K562 (cell line): ENCODE results near the gene EEF1A1. TPM values are rescaled to one million over a fixed set of nuclear protein-coding genes. Genes with fewer than 3 reads are reported as not detected.

Experiments
- CHCHD3 ChIP-seq: fragments of 250-450 bp; sonication (Bioruptor Pico); IDR thresholded peaks from 2 replicates; pipeline ENCODE4 v2.1.2; 2022; ENCODE audit warnings: mild to moderate bottlenecking
- ETS2 ChIP-seq: IDR thresholded peaks from 2 replicates; pipeline ENCODE4 v1.6.1; 2016; ENCODE audit warnings: borderline replicate concordance, missing genetic modification characterization, mild to moderate bottlenecking, moderate library complexity, missing compliant biosample characterization; ENCODE audit not compliant: poor library complexity, severe bottlenecking
- JUN ChIP-seq, 2 experiments: sonication (generic) in 1 of 2; formaldehyde crosslinking in 1 of 2; IDR thresholded peaks; 2 replicates each; pipeline versions ENCODE4 v1.6.1 to v1.8.0; 2012 to 2022; ENCODE audit warnings: borderline replicate concordance in 2 of 2, mild to moderate bottlenecking in 2 of 2, improper control_type of control experiment in 1 of 2, low read depth in 1 of 2, low read length in 1 of 2, missing genetic modification reagents in 1 of 2
- MCM7 ChIP-seq, 2 experiments: fragments of 450-650 bp; IDR thresholded peaks; 2 replicates each; pipeline ENCODE4 v1.6.1; 2016 to 2018
- NFE2L1 ChIP-seq: fragments of 450-650 bp; IDR thresholded peaks from 2 replicates; pipeline ENCODE4 v1.6.1; 2016; ENCODE audit warnings: missing genetic modification characterization, low read depth, mild to moderate bottlenecking, missing compliant biosample characterization, moderate library complexity, borderline replicate concordance
- PTTG1 ChIP-seq: fragments of 450-650 bp; IDR thresholded peaks from 2 replicates; pipeline ENCODE4 v1.6.1; 2016; ENCODE audit warnings: low read depth, mild to moderate bottlenecking, missing genetic modification characterization, missing compliant biosample characterization
- ZNF140 ChIP-seq: fragments of 250-450 bp; sonication (Bioruptor Pico); IDR thresholded peaks from 2 replicates; pipeline ENCODE4 v1.8.0; 2021; ENCODE audit warnings: moderate library complexity, mild to moderate bottlenecking, inconsistent platforms
- ZNF232 ChIP-seq: sonication (generic); formaldehyde crosslinking; IDR thresholded peaks from 2 replicates; pipeline ENCODE4 v1.8.0; 2022; ENCODE audit warnings: mild to moderate bottlenecking, missing genetic modification reagents
- polyA plus RNA-seq, 8 experiments: library from polyadenylated mRNA; depleted of rRNA in 4 of 8; stranded (reverse) in 5 of 8; unstranded in 3 of 8; fragments of >200 nt; fragmentation: Nextera tagmentation in 2 of 8; fragmentation: Illumina TruSeq in 1 of 8; extraction: Ambion mirVana in 2 of 8; extraction: Trizol in 1 of 8; gene quantifications; 2 replicates each; pipeline versions ENCODE4 v1.2.1 to v1.2.3, GENCODE V29; 2011 to 2014; ENCODE audit warnings: inconsistent platforms in 1 of 8, missing spikeins in 1 of 8
- total RNA-seq, 7 experiments: library from RNA; depleted of rRNA in 6 of 7; stranded (reverse); fragments of >200 nt in 6 of 7; fragmentation: Illumina TruSeq in 2 of 7; extraction: Trizol in 2 of 7; gene quantifications; 2 replicates each; pipeline versions ENCODE4 v1.2.1 to v1.2.3, GENCODE V29; 2011 to 2021; ENCODE audit warnings: low replicate concordance in 1 of 7
- TF ChIP-seq, protein P1 (sequence below): fragments of 450-650 bp; formaldehyde crosslinking; IDR thresholded peaks from 2 replicates; pipeline ENCODE4 v1.4.0; 2020; ENCODE audit warnings: mild to moderate bottlenecking, mixed read lengths
- TF ChIP-seq, protein P2 (sequence below): fragments of 250-450 bp; sonication (Bioruptor Pico); IDR thresholded peaks from 2 replicates; pipeline ENCODE4 v1.8.0; 2022; ENCODE audit warnings: inconsistent platforms, mild to moderate bottlenecking, moderate library complexity, borderline replicate concordance
- TF ChIP-seq, protein P3 (sequence below): fragments of 250-450 bp; sonication (Bioruptor Pico); IDR thresholded peaks from 2 replicates; pipeline ENCODE4 v1.9.0; 2021; ENCODE audit warnings: mild to moderate bottlenecking, inconsistent platforms
- TF ChIP-seq, protein P4 (sequence below), 2 experiments: IDR thresholded peaks; 2 replicates each; pipeline ENCODE4 v1.6.1; 2011; ENCODE audit warnings: borderline replicate concordance in 1 of 2, control low read depth in 1 of 2, low read depth in 1 of 2, low read length in 1 of 2, mild to moderate bottlenecking in 1 of 2, mixed read lengths in 1 of 2, moderate library complexity in 1 of 2; ENCODE audit not compliant: insufficient read depth in 1 of 2, insufficient read length in 1 of 2, poor library complexity in 1 of 2, severe bottlenecking in 1 of 2; ENCODE audit errors: extremely low read depth in 1 of 2
- TF ChIP-seq, protein P5 (sequence below): fragments of 450-650 bp; formaldehyde crosslinking; IDR thresholded peaks from 2 replicates; pipeline ENCODE4 v1.4.0; 2022; ENCODE audit warnings: missing genetic modification characterization
- TF ChIP-seq, protein P6 (sequence below): fragments of 450-650 bp; IDR thresholded peaks from 2 replicates; pipeline ENCODE4 v1.7.0; 2016; ENCODE audit warnings: borderline replicate concordance

Gene EEF1A1
- total and polyA plus RNA-seq, 9 of the 15 experiments (the other 6 are each of a cell fraction or from before 2014, with no cell fraction given): 6,453 to 17,323 (median 11,082) TPM

DNA sequence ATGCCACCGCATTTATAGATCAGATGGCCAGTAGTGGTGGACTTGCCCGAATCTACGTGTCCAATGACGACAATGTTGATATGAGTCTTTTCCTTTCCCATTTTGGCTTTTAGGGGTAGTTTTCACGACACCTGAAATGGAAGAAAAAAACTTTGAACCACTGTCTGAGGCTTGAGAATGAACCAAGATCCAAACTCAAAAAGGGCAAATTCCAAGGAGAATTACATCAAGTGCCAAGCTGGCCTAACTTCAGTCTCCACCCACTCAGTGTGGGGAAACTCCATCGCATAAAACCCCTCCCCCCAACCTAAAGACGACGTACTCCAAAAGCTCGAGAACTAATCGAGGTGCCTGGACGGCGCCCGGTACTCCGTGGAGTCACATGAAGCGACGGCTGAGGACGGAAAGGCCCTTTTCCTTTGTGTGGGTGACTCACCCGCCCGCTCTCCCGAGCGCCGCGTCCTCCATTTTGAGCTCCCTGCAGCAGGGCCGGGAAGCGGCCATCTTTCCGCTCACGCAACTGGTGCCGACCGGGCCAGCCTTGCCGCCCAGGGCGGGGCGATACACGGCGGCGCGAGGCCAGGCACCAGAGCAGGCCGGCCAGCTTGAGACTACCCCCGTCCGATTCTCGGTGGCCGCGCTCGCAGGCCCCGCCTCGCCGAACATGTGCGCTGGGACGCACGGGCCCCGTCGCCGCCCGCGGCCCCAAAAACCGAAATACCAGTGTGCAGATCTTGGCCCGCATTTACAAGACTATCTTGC, 725 bp downstream of the EEF1A1 start (continued):
- TF ChIP-seq NFE2L1 (tag) (no peak), ETS2 (tag) (no peak), PTTG1 (no peak), MCM7 (IDR thresholded peaks at IDR 0.05) (no peak), ZNF140 (CRISPR knock-in tag) (no peak), JUN (IDR thresholded peaks at IDR 0.05; ENCODE audit: borderline replicate concordance, low read depth, low read length) (no peak), JUN (CRISPR knock-in tag; IDR thresholded peaks at IDR 0.05; ENCODE audit: borderline replicate concordance) (no peak), CHCHD3 (no peak), ZNF232 (peak; percentile 17)
- TF ChIP-seq, protein P1, sequence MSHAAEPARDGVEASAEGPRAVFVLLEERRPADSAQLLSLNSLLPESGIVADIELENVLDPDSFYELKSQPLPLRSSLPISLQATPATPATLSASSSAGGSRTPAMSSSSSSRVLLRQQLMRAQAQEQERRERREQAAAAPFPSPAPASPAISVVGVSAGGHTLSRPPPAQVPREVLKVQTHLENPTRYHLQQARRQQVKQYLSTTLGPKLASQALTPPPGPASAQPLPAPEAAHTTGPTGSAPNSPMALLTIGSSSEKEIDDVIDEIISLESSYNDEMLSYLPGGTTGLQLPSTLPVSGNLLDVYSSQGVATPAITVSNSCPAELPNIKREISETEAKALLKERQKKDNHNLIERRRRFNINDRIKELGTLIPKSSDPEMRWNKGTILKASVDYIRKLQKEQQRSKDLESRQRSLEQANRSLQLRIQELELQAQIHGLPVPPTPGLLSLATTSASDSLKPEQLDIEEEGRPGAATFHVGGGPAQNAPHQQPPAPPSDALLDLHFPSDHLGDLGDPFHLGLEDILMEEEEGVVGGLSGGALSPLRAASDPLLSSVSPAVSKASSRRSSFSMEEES: no peak
- TF ChIP-seq, protein P2, sequence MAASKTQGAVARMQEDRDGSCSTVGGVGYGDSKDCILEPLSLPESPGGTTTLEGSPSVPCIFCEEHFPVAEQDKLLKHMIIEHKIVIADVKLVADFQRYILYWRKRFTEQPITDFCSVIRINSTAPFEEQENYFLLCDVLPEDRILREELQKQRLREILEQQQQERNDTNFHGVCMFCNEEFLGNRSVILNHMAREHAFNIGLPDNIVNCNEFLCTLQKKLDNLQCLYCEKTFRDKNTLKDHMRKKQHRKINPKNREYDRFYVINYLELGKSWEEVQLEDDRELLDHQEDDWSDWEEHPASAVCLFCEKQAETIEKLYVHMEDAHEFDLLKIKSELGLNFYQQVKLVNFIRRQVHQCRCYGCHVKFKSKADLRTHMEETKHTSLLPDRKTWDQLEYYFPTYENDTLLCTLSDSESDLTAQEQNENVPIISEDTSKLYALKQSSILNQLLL (CRISPR knock-in tag): no peak
- TF ChIP-seq, protein P3, sequence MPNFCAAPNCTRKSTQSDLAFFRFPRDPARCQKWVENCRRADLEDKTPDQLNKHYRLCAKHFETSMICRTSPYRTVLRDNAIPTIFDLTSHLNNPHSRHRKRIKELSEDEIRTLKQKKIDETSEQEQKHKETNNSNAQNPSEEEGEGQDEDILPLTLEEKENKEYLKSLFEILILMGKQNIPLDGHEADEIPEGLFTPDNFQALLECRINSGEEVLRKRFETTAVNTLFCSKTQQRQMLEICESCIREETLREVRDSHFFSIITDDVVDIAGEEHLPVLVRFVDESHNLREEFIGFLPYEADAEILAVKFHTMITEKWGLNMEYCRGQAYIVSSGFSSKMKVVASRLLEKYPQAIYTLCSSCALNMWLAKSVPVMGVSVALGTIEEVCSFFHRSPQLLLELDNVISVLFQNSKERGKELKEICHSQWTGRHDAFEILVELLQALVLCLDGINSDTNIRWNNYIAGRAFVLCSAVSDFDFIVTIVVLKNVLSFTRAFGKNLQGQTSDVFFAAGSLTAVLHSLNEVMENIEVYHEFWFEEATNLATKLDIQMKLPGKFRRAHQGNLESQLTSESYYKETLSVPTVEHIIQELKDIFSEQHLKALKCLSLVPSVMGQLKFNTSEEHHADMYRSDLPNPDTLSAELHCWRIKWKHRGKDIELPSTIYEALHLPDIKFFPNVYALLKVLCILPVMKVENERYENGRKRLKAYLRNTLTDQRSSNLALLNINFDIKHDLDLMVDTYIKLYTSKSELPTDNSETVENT (CRISPR knock-in tag): peak; percentile 13; the same call in 1 of the 2 replicates
- TF ChIP-seq, protein P4, sequence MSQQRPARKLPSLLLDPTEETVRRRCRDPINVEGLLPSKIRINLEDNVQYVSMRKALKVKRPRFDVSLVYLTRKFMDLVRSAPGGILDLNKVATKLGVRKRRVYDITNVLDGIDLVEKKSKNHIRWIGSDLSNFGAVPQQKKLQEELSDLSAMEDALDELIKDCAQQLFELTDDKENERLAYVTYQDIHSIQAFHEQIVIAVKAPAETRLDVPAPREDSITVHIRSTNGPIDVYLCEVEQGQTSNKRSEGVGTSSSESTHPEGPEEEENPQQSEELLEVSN (IDR thresholded peaks at IDR 0.05; ENCODE audit: borderline replicate concordance in 1 of 2, extremely low read depth in 1 of 2, insufficient read depth in 1 of 2, insufficient read length in 1 of 2, low read depth in 1 of 2, low read length in 1 of 2, poor library complexity in 1 of 2, severe bottlenecking in 1 of 2): peak in 1 of 2 experiments; percentile 42
- TF ChIP-seq, protein P5, sequence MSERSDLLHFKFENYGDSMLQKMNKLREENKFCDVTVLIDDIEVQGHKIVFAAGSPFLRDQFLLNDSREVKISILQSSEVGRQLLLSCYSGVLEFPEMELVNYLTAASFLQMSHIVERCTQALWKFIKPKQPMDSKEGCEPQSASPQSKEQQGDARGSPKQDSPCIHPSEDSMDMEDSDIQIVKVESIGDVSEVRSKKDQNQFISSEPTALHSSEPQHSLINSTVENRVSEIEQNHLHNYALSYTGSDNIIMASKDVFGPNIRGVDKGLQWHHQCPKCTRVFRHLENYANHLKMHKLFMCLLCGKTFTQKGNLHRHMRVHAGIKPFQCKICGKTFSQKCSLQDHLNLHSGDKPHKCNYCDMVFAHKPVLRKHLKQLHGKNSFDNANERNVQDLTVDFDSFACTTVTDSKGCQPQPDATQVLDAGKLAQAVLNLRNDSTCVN: peak; percentile 6
- TF ChIP-seq, protein P6, sequence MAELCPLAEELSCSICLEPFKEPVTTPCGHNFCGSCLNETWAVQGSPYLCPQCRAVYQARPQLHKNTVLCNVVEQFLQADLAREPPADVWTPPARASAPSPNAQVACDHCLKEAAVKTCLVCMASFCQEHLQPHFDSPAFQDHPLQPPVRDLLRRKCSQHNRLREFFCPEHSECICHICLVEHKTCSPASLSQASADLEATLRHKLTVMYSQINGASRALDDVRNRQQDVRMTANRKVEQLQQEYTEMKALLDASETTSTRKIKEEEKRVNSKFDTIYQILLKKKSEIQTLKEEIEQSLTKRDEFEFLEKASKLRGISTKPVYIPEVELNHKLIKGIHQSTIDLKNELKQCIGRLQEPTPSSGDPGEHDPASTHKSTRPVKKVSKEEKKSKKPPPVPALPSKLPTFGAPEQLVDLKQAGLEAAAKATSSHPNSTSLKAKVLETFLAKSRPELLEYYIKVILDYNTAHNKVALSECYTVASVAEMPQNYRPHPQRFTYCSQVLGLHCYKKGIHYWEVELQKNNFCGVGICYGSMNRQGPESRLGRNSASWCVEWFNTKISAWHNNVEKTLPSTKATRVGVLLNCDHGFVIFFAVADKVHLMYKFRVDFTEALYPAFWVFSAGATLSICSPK: no peak
